ENCODE data around the gene GASK1B. TPM values are rescaled to one million over a fixed set of nuclear protein-coding genes. Genes with fewer than 3 reads are reported as not detected.

Gene GASK1B
- total and polyA plus RNA-seq, 2 of the 4 experiments (the other 2 are of a cell fraction): 4.1 to 5.4 TPM

- dilution Hi-C loops (cut with HindIII; ENCODE audit: low sequenced_read_pairs, unreplicated experiment): loop anchor here (25.0 kb wide), 1 partner anchor 177 kb away; no protein-coding TSS in a partner anchor
- intact Hi-C loops (cut with micrococcal nuclease): no loop called here
- no peak overlapping the region for H3K4me2 ChIP-seq (ENCODE audit: low read depth, low read length)
- no peak overlapping the region for H4K8ac ChIP-seq (ENCODE audit: low read depth in 2 of 2, low read length in 2 of 2)
- H3K4me1 ChIP-seq (ENCODE audit: control insufficient read depth, insufficient read depth, low read length): no peaks in the 10 kb centered on the region
- H3K23ac ChIP-seq (ENCODE audit: low read depth, low read length): no peak overlapping the region
- POLR2A ChIA-PET (ENCODE audit: unreplicated experiment): no interaction called here
- H3K27me3 ChIP-seq (ENCODE audit: control insufficient read depth, insufficient read depth, low read length): no peaks in the 10 kb centered on the region
- H2BK15ac ChIP-seq (ENCODE audit: low read depth, low read length): no peak overlapping the region
- ATAC-seq (ENCODE audit: low read depth) (no peak), DNase-seq (no peak)
- no peak overlapping the region for H3K56ac ChIP-seq (ENCODE audit: extremely low read depth, insufficient read depth, low read length)
- H4K91ac ChIP-seq (ENCODE audit: insufficient read depth, low read depth, low read length): no peak overlapping the region
- no peak overlapping the region for H2BK20ac ChIP-seq (ENCODE audit: low read depth, low read length)
- BruUV-seq (replicated peaks): no TSS peak
- CTCF ChIA-PET: no interaction called here
- no peaks in the 10 kb centered on the region for H3K36me3 ChIP-seq (ENCODE audit: control insufficient read depth, insufficient read depth, low read length)
- H3K27ac ChIP-seq (ENCODE audit: insufficient read depth, low read length): no peak overlapping the region
- no peak overlapping the region for H3K4ac ChIP-seq (ENCODE audit: low read depth, low read length)
- H3K9me3 ChIP-seq (ENCODE audit: control insufficient read depth, insufficient read depth, low read length): no peaks in the 10 kb centered on the region
- WGBS, 2 experiments (ENCODE audit: extremely low coverage in 2 of 2, insufficient read length in 1 of 2): no CpG with 5 or more reads among the region's 1 CpG
- no peak overlapping the region for H3K9ac ChIP-seq (ENCODE audit: low read depth, low read length)
- H4K20me1 ChIP-seq (ENCODE audit: insufficient read depth, low read length): no peaks in the 10 kb centered on the region
- H2BK120ac ChIP-seq (ENCODE audit: low read depth, low read length): no peak overlapping the region
- H3K18ac ChIP-seq (ENCODE audit: low read depth, low read length): no peak overlapping the region
- no peak overlapping the region for H2AK5ac ChIP-seq (ENCODE audit: low read depth, low read length)
- H3K14ac ChIP-seq (replicated peaks; ENCODE audit: low read depth, low read length): no peak overlapping the region
- no peak overlapping the region for H4K5ac ChIP-seq (ENCODE audit: low read depth, low read length)
- in situ Hi-C loops (cut with MboI; ENCODE audit: low sequenced_read_pairs): loop anchor here (25.0 kb wide), 1 partner anchor 977 kb away; the partner anchor contains the start of gene GRIA2
- no peaks in the 10 kb centered on the region for H3K79me1 ChIP-seq (ENCODE audit: low read depth in 1 of 2, low read length in 2 of 2)
- no peaks in the 10 kb centered on the region for H3K9me1 ChIP-seq (ENCODE audit: insufficient read depth, low read length)
- no peak for TF ChIP-seq SMC3 (IDR thresholded peaks at IDR 0.05; ENCODE audit: low read depth, low read length)
- TF ChIP-seq MXI1 (IDR thresholded peaks at IDR 0.05; ENCODE audit: borderline replicate concordance, low read depth, low read length): no peak
- no peak for TF ChIP-seq CEBPB (IDR thresholded peaks at IDR 0.05; ENCODE audit: low read depth, low read length)
- no peak for TF ChIP-seq MAZ (IDR thresholded peaks at IDR 0.05; ENCODE audit: borderline replicate concordance, low read depth, low read length)
- no peak for TF ChIP-seq RFX5 (IDR thresholded peaks at IDR 0.05; ENCODE audit: low read depth, low read length)
- TF ChIP-seq ELK1 (IDR thresholded peaks at IDR 0.05; ENCODE audit: borderline replicate concordance, low read depth, low read length): no peak
- TF ChIP-seq MAFK (IDR thresholded peaks at IDR 0.05; ENCODE audit: low read depth, low read length): no peak
- TF ChIP-seq FOS (IDR thresholded peaks at IDR 0.05; ENCODE audit: low read depth, low read length): no peak
- TF ChIP-seq NFE2L2 (IDR thresholded peaks at IDR 0.05; ENCODE audit: low read depth, low read length): no peak
- TF ChIP-seq POLR2A (IDR thresholded peaks at IDR 0.05; ENCODE audit: low read depth, low read length): no peak
- TF ChIP-seq, protein P1, sequence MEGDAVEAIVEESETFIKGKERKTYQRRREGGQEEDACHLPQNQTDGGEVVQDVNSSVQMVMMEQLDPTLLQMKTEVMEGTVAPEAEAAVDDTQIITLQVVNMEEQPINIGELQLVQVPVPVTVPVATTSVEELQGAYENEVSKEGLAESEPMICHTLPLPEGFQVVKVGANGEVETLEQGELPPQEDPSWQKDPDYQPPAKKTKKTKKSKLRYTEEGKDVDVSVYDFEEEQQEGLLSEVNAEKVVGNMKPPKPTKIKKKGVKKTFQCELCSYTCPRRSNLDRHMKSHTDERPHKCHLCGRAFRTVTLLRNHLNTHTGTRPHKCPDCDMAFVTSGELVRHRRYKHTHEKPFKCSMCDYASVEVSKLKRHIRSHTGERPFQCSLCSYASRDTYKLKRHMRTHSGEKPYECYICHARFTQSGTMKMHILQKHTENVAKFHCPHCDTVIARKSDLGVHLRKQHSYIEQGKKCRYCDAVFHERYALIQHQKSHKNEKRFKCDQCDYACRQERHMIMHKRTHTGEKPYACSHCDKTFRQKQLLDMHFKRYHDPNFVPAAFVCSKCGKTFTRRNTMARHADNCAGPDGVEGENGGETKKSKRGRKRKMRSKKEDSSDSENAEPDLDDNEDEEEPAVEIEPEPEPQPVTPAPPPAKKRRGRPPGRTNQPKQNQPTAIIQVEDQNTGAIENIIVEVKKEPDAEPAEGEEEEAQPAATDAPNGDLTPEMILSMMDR (conservative IDR thresholded peaks at IDR 0.05; ENCODE audit: low read depth, low read length): no peak
- TF ChIP-seq RAD21 (IDR thresholded peaks at IDR 0.05; ENCODE audit: low read length): no peak
- TF ChIP-seq, protein P2, sequence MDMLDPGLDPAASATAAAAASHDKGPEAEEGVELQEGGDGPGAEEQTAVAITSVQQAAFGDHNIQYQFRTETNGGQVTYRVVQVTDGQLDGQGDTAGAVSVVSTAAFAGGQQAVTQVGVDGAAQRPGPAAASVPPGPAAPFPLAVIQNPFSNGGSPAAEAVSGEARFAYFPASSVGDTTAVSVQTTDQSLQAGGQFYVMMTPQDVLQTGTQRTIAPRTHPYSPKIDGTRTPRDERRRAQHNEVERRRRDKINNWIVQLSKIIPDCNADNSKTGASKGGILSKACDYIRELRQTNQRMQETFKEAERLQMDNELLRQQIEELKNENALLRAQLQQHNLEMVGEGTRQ (IDR thresholded peaks at IDR 0.05; ENCODE audit: low read depth, low read length): no peak
- TF ChIP-seq BHLHE40 (IDR thresholded peaks at IDR 0.05; ENCODE audit: low read depth, low read length): no peak
- no peak for TF ChIP-seq RCOR1 (IDR thresholded peaks at IDR 0.05; ENCODE audit: insufficient replicate concordance, low read length)
- no peak for TF ChIP-seq CHD1 (IDR thresholded peaks at IDR 0.05; ENCODE audit: low read depth, low read length)
- H2AFZ ChIP-seq (replicated peaks; ENCODE audit: low read length, poor library complexity): no peak overlapping the region
- H2BK5ac ChIP-seq (ENCODE audit: low read depth, low read length, poor library complexity, severe bottlenecking): no peak overlapping the region
- no peak overlapping the region for H2AK9ac ChIP-seq (replicated peaks; ENCODE audit: low read depth, low read length, poor library complexity)
- H3K4me3 ChIP-seq (ENCODE audit: insufficient read depth, low read depth, low read length): no peak overlapping the region
Observed at GRCh38 chr4:158189422-158189821, 16.6 kb upstream of the GASK1B start.
